SH-SY5Y (cell line): ENCODE data around the gene IFNL4.

Experiments used
- GATA2 ChIP-seq: IDR thresholded peaks from 2 replicates; pipeline ENCODE4 v1.6.1; 2011; ENCODE audit warnings: mild to moderate bottlenecking, low read depth, low read length
- GATA3 ChIP-seq: IDR thresholded peaks from 2 replicates; pipeline ENCODE4 v1.6.1; 2011; ENCODE audit warnings: low read depth, mild to moderate bottlenecking, low read length, moderate library complexity

DNA sequence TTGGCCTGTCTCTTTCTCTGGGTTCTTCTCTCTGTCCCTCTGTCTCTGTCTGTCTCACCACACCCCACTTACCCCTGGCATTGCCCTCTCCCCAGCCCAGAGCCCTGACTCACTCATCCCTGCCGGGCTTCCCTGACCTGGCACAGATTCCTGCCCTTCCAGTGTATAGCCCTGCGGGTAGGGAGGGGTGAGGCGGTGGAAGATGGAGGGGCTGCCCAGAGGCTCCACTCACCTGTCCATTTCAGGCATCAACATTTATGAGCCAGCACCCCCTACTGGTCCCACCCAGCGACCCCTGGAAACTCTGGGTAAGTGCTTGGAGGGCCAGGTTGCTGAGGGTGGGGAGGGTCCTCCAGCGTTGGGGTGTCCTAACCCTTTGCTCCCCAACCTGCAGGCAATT, 50.8 kb downstream of the IFNL4 start:
- TF ChIP-seq GATA2 (no peak), GATA3 (no peak)
